GM18511 (cell line): ENCODE results near the gene CDA.

Experiments used
- ATAC-seq: cut with Tn5 transposase; IDR thresholded peaks from one replicate; pipeline ENCODE4 v1.9.1; 2021; ENCODE audit warnings: mild to moderate bottlenecking, moderate library complexity; ENCODE audit not compliant: unreplicated experiment

The CDA gene

GRCh38 chr1:20615946-20616846 lies 27.3 kb downstream of the CDA start:
- no peak for ATAC-seq

DNA sequence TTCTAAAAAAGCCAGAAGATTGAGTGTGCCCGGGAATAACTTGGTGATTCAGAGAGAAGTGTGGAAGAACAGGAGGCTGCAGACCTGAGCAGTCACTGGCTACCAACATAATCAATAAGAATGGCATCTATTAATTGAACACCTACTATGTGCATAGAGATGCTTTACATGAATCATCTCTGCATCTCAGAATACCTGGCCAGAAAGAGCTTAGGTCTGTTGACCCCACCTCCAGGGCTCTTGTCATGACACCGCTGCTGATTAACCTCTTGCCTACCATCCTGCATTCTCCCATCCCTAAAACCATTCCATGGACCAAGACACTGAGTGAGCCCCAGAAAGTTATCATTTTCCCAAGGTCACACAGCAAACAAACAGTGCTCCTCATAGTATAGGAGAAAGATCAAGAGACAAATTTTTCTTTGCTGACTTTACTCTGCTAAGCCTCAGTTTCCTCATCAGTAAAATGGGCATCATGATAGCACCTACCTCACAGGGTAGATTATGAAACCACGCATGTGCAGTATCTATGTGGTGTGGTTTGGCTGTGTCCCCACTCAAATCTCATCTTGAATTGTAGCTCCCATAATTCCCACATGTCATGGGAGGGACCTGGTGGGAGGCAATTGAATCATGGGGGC lies 28.1 kb downstream of the CDA start:
- no peak for ATAC-seq

- ATAC-seq: no peak
These were observed 29.7 kb downstream of the CDA start for GRCh38 chr1:20618550-20618949.

DNA sequence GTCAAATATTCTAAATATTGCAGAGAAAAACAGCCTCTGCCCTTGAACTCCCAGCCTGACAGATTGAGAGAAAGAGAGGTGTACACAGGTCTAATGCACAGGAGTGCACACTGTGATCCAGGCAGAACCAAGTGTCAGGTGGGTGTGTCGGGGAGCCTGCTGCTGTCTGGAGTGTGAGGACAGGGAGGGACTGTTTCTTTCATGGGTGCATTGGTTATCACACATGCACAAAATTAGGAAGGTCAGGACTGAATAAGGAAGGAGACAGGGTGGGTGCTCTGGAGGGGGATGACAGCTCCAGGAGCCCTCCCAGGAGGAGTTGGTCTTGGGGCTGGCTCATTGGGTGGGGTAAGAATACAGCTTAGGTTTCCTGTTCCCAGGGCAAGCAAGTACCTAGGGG lies 31.1 kb downstream of the CDA start:
- no peak for ATAC-seq

- no peak for ATAC-seq
These were observed 32.1 kb downstream of the CDA start for GRCh38 chr1:20621012-20621411.

- no peak for ATAC-seq
These were observed 35.8 kb downstream of the CDA start for GRCh38 chr1:20624709-20625108.

DNA sequence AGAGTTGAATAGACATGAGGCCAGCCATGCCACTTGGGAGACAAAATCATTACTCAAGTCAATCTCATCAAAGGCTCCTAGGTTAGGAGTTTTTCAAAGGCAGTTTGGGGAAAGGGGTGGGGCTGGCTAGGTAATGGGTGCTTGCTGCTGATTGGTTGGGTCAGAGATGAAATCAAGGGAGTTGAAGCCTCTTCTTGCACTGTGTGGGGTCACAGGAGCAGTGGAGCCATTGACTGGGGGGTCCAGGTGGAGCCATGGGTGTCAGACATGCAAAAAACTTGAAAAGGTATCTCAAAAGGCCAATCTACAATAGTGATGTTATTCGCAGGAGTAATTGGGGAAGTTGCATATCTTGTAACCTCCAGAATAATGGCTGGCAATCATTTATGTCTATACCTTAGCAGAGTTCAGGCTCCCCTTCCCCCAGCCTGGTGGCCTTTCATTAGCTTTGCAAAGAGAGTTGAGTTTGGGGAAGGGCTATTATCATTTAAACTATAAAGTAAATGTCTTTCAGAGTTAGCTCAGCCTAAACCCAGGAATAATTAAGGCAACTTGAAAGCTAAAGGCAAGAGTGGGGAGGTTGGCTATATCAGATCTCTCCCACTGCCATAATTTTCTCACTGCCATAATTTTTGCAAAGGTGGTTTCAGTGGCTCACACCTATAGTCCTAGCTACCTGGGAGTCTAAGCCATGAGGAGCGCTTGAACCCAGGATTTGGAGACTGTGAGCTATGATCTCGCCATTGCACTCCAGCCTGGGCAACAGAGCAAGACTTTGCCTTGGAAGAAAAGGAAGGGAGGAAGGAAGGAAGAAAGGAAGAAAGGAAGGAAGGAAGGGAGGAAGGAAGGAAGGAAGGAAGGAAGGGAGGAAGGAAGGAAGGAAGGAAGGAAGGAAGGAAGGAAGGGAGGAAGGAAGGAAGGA lies 36.5 kb downstream of the CDA start:
- no peak for ATAC-seq

GRCh38 chr1:20626098-20626427 lies 37.2 kb downstream of the CDA start:
- no peak for ATAC-seq

DNA sequence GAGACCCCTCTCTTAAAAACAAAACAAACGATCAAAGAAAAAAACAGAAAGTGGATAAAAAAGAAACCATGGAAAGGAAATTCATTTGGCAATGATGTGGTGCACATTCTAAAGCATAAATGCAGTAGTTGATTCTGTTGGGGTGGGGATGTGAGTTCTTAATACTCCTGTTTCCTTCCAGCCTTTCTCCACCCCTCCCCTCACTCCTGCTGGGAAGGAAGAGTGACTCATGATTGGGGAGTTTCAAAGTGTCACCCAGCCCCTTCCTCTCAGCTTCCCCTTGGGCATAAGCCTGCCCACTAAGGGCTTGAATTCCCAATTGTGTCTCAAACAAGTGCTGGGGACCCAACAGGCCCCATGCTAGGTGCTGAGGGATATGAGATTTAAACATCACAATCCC lies 37.6 kb downstream of the CDA start:
- ATAC-seq: no peak

DNA sequence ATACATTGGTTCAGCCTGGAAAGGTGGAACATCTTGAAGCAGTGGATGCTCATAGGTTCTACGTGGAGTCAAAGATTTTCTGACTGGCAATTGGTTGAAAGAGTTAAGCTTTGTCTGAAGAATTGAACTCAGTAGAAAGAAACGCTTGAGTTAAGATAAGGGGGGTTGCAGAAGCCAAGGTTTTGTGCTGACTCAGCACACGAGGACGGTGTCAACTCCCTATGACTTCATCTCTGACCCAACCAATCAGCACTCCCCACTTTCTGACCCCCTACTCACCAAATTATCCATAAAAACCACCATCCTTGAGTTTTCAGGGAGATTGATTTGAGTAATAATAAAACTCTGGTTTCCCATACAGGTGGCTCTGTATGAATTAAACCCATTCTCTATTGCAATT lies 41.8 kb downstream of the CDA start:
- no peak for ATAC-seq

- ATAC-seq: no peak
These were observed 43.5 kb downstream of the CDA start for GRCh38 chr1:20632386-20632785.

DNA sequence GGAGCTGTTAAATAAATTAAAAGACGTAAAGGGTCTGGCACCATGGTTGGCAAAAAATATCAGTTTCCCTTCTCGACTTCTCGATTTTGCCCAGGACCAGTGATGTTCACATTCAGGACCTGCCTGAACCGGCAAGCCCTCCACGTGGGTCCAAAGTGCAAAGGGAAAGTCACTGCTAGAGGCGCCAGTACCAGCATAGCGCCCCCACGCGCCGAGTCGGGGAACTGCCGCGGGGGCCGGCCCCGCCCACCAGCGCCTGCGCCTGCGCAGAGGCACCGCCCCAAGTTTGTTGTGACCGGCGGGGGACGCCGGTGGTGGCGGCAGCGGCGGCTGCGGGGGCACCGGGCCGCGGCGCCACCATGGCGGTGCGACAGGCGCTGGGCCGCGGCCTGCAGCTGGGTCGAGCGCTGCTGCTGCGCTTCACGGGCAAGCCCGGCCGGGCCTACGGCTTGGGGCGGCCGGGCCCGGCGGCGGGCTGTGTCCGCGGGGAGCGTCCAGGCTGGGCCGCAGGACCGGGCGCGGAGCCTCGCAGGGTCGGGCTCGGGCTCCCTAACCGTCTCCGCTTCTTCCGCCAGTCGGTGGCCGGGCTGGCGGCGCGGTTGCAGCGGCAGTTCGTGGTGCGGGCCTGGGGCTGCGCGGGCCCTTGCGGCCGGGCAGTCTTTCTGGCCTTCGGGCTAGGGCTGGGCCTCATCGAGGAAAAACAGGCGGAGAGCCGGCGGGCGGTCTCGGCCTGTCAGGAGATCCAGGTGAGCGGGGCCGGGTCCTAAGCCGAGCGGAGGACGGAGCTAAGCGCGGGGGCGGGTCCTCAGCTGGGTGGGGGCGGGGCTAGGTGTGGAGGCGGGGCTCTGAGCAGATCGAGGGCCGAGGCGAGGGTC lies 44.5 kb downstream of the CDA start, which contains the start of gene PINK1:
Gene PINK1, plus strand, starts transcription at position 269 of the 875 bp plus-strand sequence. Its CDS starts 91 bp downstream, at position 360.
- ATAC-seq: peak; percentile 72

DNA sequence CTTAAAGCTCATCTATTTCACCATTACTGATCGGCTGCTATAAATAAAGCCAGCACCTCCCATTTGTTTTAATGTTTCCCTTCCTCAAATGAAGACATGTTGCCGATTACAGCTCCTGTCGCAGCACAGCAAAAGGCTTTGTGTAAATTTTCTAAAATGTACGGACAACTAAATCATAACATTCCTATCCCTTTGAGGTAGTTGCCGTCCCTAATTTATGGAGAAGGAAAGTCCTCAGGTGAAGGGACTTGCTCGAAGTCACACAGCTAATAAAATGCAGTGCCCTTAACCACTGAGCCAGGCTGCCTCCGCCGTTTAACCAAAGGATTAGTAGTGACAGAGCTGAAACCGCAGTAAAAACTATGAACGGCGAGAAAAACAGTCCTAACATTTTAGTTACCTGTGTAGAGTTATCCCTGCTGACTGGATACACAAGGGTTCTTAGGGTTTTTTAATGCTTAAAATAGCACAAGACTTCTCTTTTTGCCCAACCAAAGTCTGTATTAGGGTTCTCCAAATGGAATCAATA lies 45.2 kb downstream of the CDA start:
- ATAC-seq: no peak

DNA sequence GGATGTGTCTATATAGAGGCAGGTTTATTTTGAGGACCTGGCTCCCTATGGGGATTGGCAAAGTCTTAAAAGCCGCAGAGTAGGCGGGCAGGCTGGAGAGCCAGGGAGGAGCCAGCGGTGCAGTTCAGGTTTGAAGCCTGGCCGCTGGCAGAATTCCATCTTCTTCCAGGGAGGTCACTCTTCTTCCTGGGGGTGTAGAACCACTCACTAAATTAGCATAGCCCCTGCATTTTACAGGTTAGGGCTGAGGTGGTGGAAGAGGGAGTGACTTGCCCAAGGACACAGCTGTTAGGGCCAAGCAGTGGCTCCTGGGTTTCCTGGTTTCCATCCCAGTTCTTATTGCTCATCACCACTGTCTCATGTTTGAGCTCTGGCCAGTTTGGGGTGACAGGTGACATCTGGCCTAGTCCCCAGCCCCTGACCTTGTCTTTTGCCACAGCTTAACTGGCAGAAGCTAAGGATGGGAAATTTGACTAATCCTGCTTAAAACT lies 45.7 kb downstream of the CDA start:
- ATAC-seq: no peak

- no peak for ATAC-seq
These were observed 48.0 kb downstream of the CDA start for GRCh38 chr1:20636785-20637347.

- no peak for ATAC-seq
These were observed 51.3 kb downstream of the CDA start for GRCh38 chr1:20640183-20640597.

- no peak for ATAC-seq
These were observed 53.1 kb downstream of the CDA start for GRCh38 chr1:20641975-20642374.

DNA sequence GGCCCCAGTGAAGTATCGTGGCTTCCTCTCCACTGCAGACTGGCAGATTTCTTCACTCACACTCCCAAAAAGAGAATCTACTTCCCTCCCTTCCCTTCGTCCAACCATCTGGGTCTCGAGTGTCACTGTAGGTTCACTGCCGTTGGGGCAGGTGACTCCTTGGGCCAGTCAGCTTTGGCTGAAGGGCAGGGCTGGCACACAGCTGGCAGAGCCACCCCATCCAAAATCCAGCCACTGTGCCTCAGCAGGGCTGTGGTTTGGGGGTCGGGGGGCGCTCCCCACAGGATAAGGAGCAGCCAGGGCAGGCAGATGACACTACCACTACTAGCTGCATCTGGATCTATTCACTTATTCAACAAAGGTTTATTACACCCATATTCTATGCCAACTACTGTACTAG lies 54.2 kb downstream of the CDA start:
- no peak for ATAC-seq

GRCh38 chr1:20644416-20644815 lies 55.5 kb downstream of the CDA start:
- no peak for ATAC-seq

- ATAC-seq: no peak
These were observed 56.5 kb downstream of the CDA start for GRCh38 chr1:20645414-20645813.
